Suprapubic skin (tissue), 3 donors: Measurements from ENCODE around the gene GSAP.

Experiments used
- CTCF ChIP-seq, 2 donors: fragments of 200-600 bp in 1 of 2; fragments of 450-650 bp in 1 of 2; sonication (generic) in 1 of 2; IDR thresholded peaks; one replicate each; pipeline ENCODE4 v1.5.1; 2016 to 2019; ENCODE audit warnings: antibody characterized with exemption in 2 of 2, mild to moderate bottlenecking in 1 of 2, moderate library complexity in 1 of 2
- POLR2A ChIP-seq, 2 donors: fragments of 450-650 bp; IDR thresholded peaks; one replicate each; pipeline ENCODE4 v1.6.1; 2017; ENCODE audit warnings: antibody characterized with exemption in 2 of 2, mild to moderate bottlenecking in 2 of 2, moderate library complexity in 2 of 2

GRCh38 chr7:77308792-77309191, 107.4 kb downstream of the GSAP start:
- TF ChIP-seq CTCF (IDR thresholded peaks at IDR 0.05) (no peak), POLR2A (IDR thresholded peaks at IDR 0.05) (no peak)
